Measurements from ENCODE around the gene TBC1D14.

DNA sequence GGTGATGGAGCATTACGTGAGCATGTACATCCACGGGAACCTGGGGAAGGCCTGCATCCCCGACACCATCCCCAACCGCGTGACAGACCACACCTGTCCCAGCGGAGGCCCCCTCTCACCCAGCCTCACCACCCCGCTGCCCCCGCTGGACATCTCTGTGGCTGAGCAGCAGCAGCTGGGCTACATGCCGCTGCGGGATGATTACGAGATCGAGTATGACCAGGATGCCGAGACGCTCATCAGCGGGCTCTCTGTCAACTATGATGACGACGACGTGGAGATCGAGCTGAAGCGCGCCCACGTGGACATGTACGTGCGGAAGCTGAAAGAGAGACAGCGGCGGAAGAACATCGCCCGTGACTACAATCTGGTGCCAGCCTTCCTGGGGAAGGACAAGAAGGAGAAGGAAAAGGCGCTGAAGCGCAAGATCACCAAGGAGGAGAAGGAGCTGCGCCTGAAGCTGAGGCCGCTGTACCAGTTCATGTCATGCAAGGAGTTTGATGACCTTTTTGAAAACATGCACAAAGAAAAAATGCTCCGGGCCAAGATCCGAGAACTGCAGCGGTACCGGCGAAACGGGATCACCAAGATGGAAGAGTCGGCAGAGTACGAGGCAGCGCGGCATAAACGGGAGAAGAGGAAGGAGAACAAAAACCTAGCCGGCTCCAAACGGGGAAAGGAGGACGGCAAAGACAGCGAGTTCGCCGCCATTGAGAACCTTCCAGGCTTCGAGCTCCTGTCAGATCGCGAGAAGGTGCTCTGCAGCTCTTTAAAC is 144.7 kb downstream of the TBC1D14 start:
- TF ChIP-seq CTCF (IDR thresholded peaks at IDR 0.05) (no peak), POLR2A (IDR thresholded peaks at IDR 0.05) (no peak)

Measured in lower leg skin (tissue), 3 donors.